K562 (cell line): ENCODE data around the gene ZNF276. TPM values are rescaled to one million over a fixed set of nuclear protein-coding genes. Genes with fewer than 3 reads are reported as not detected.

ENCODE experiments used
- ARID2 ChIP-seq: fragments of 450-650 bp; IDR thresholded peaks from 2 replicates; pipeline ENCODE4 v1.6.1; 2017; ENCODE audit warnings: antibody characterized with exemption, mild to moderate bottlenecking
- CHD7 ChIP-seq: fragments of 200-600 bp; sonication (generic); IDR thresholded peaks from one replicate; pipeline ENCODE4 v1.6.1; 2012; ENCODE audit warnings: mild to moderate bottlenecking, low read depth, low read length, inconsistent platforms
- E2F5 ChIP-seq: sonication (generic); formaldehyde crosslinking; IDR thresholded peaks from 2 replicates; pipeline ENCODE4 v1.8.0; 2022; ENCODE audit warnings: mild to moderate bottlenecking, missing genetic modification reagents
- FIP1L1 ChIP-seq: fragments of 200-400 bp; formaldehyde crosslinking; IDR thresholded peaks from 2 replicates; pipeline ENCODE4 v1.6.1; 2018; ENCODE audit warnings: mild to moderate bottlenecking, low read depth, low read length; ENCODE audit not compliant: poor library complexity, severe bottlenecking
- NCOA2 ChIP-seq, 2 experiments: fragments of 450-650 bp; IDR thresholded peaks; 2 replicates each; pipeline ENCODE4 v1.6.1; 2018; ENCODE audit warnings: mild to moderate bottlenecking in 2 of 2, moderate library complexity in 1 of 2; ENCODE audit not compliant: partially characterized antibody in 2 of 2
- PHF21A ChIP-seq: fragments of 450-650 bp; IDR thresholded peaks from 2 replicates; pipeline ENCODE4 v1.6.1; 2017; ENCODE audit warnings: low read depth, borderline replicate concordance
- RBM34 ChIP-seq: fragments of 200-400 bp; formaldehyde crosslinking; IDR thresholded peaks from 2 replicates; pipeline ENCODE4 v1.6.1; 2018; ENCODE audit warnings: low read length, borderline replicate concordance; ENCODE audit not compliant: insufficient read depth
- SMARCA5 ChIP-seq: fragments of 450-650 bp; IDR thresholded peaks from 2 replicates; pipeline ENCODE4 v1.6.1; 2016
- SREBF1 ChIP-seq: fragments of 150-350 bp; IDR thresholded peaks from 2 replicates; pipeline ENCODE4 v1.6.1; 2014; ENCODE audit warnings: antibody characterized with exemption, low read depth, low read length, borderline replicate concordance
- TCF7 ChIP-seq: sonication (generic); IDR thresholded peaks from 2 replicates; pipeline ENCODE4 v1.6.1; 2016; ENCODE audit warnings: antibody characterized with exemption, borderline replicate concordance
- YBX1 ChIP-seq: fragments of 450-650 bp; IDR thresholded peaks from 2 replicates; pipeline ENCODE4 v1.7.1; 2016; ENCODE audit warnings: mild to moderate bottlenecking
- ZNF277 ChIP-seq: fragments of 250-450 bp; sonication (Bioruptor Pico); IDR thresholded peaks from 2 replicates; pipeline ENCODE4 v1.8.0; 2022; ENCODE audit warnings: inconsistent platforms, mild to moderate bottlenecking, moderate library complexity, borderline replicate concordance
- ZNF324 ChIP-seq: fragments of 250-450 bp; sonication (Bioruptor Pico); IDR thresholded peaks from 2 replicates; pipeline ENCODE4 v1.4.0; 2020; ENCODE audit warnings: mild to moderate bottlenecking
- ZNF507 ChIP-seq: conservative IDR thresholded peaks from 2 replicates; pipeline ENCODE4 v1.6.1; 2017; ENCODE audit warnings: missing genetic modification characterization, missing compliant biosample characterization
- polyA plus RNA-seq, 8 experiments: library from polyadenylated mRNA; depleted of rRNA in 4 of 8; stranded (reverse) in 5 of 8; unstranded in 3 of 8; fragments of >200 nt; fragmentation: Nextera tagmentation in 2 of 8; fragmentation: Illumina TruSeq in 1 of 8; extraction: Ambion mirVana in 2 of 8; extraction: Trizol in 1 of 8; gene quantifications; 2 replicates each; pipeline versions ENCODE4 v1.2.1 to v1.2.3, GENCODE V29; 2011 to 2014; ENCODE audit warnings: inconsistent platforms in 1 of 8, missing spikeins in 1 of 8
- total RNA-seq, 7 experiments: library from RNA; depleted of rRNA in 6 of 7; stranded (reverse); fragments of >200 nt in 6 of 7; fragmentation: Illumina TruSeq in 2 of 7; extraction: Trizol in 2 of 7; gene quantifications; 2 replicates each; pipeline versions ENCODE4 v1.2.1 to v1.2.3, GENCODE V29; 2011 to 2021; ENCODE audit warnings: low replicate concordance in 1 of 7

The ZNF276 gene
- total and polyA plus RNA-seq, 9 of the 15 experiments (the other 6 are each of a cell fraction or from before 2014, with no cell fraction given): 0.49 to 43.9 (median 15.8) TPM

- no peak for TF ChIP-seq E2F5
- no peak for TF ChIP-seq TCF7
- TF ChIP-seq CHD7: peak; percentile 25
- no peak for TF ChIP-seq SMARCA5
- TF ChIP-seq PHF21A: no peak
- no peak for TF ChIP-seq SREBF1
- no peak for TF ChIP-seq YBX1
- TF ChIP-seq ZNF277 (CRISPR knock-in tag): no peak
- no peak for TF ChIP-seq NCOA2 (IDR thresholded peaks at IDR 0.05; ENCODE audit: partially characterized antibody in 2 of 2)
- TF ChIP-seq RBM34: 0 out of 2 replicates have a peak, but pooled peaks have one; percentile 36
- TF ChIP-seq FIP1L1: peak; percentile 93
- no peak for TF ChIP-seq ZNF507 (tag)
- no peak for TF ChIP-seq ARID2
- TF ChIP-seq ZNF324: no peak
Observed at GRCh38 chr16:89720813-89721545, at the start of gene ZNF276, which contains the start of gene VPS9D1 (continued).
